Measurements from ENCODE around the gene GNAI3. TPM values are rescaled to one million over a fixed set of nuclear protein-coding genes. Genes with fewer than 3 reads are reported as not detected.

Gene GNAI3
- polyA plus RNA-seq, 1 experiment = 4.7 TPM

GRCh38 chr1:109589177-109589576, 40.8 kb downstream of the GNAI3 start:
- CTCF ChIA-PET = no interaction called here
- Histone ChIP-seq H3K36me3 (ENCODE audit: control insufficient read depth, insufficient read depth, low read length) (peaks cover 7% of the 10 kb centered on the region), H3K4me3 (ENCODE audit: low read depth, low read length) (no peak overlapping the region), H3K27me3 (ENCODE audit: control insufficient read depth, insufficient read depth, low read length) (no peaks in the 10 kb centered on the region)
- POLR2A ChIA-PET = no interaction called here
- no peak for DNase-seq (ENCODE audit: low read depth)
- no peak for TF ChIP-seq CTCF (IDR thresholded peaks at IDR 0.05; ENCODE audit: insufficient read depth, low read depth, low read length)

- Histone ChIP-seq H3K4me3 (ENCODE audit: low read depth, low read length) (no peak overlapping the region), H3K27me3 (ENCODE audit: control insufficient read depth, insufficient read depth, low read length) (no peaks in the 10 kb centered on the region), H3K36me3 (ENCODE audit: control insufficient read depth, insufficient read depth, low read length) (peaks cover 7% of the 10 kb centered on the region)
- ChIA-PET CTCF (no interaction called here), POLR2A (no interaction called here)
- no peak for TF ChIP-seq CTCF (IDR thresholded peaks at IDR 0.05; ENCODE audit: insufficient read depth, low read depth, low read length)
- DNase-seq (ENCODE audit: low read depth) = no peak
These were observed 41.3 kb downstream of the GNAI3 start for GRCh38 chr1:109589679-109590078.

- no peak for DNase-seq (ENCODE audit: low read depth)
- ChIA-PET CTCF (no interaction called here), POLR2A (no interaction called here)
- Histone ChIP-seq H3K4me3 (ENCODE audit: low read depth, low read length) (no peak overlapping the region), H3K36me3 (ENCODE audit: control insufficient read depth, insufficient read depth, low read length) (peaks cover 2% of the 10 kb centered on the region), H3K27me3 (ENCODE audit: control insufficient read depth, insufficient read depth, low read length) (no peaks in the 10 kb centered on the region)
- TF ChIP-seq CTCF (IDR thresholded peaks at IDR 0.05; ENCODE audit: insufficient read depth, low read depth, low read length) = no peak
These were observed 44.5 kb downstream of the GNAI3 start for GRCh38 chr1:109592916-109593315.

- CTCF ChIA-PET = interaction anchor here (0.6 to 2.3 kb wide), 4 partner anchors 18 to 611 kb away, joined by 3 to 7 read pairs (median 4); no protein-coding TSS in a partner anchor
- no peak for DNase-seq (ENCODE audit: low read depth)
- no peaks in the 10 kb centered on the region for H3K27me3 ChIP-seq (ENCODE audit: control insufficient read depth, insufficient read depth, low read length)
- TF ChIP-seq CTCF (IDR thresholded peaks at IDR 0.05; ENCODE audit: insufficient read depth, low read depth, low read length) = no peak
- POLR2A ChIA-PET = interaction anchor here (0.6 kb wide), 2 partner anchors 17 to 144 kb away, joined by 4 to 5 read pairs; no protein-coding TSS in a partner anchor
- H3K4me3 ChIP-seq (ENCODE audit: low read depth, low read length) = no peak overlapping the region
- peaks cover 1% of the 10 kb centered on the region for H3K36me3 ChIP-seq (ENCODE audit: control insufficient read depth, insufficient read depth, low read length)
These were observed 47.1 kb downstream of the GNAI3 start for GRCh38 chr1:109595531-109595930.

GRCh38 chr1:109598156-109598555, 49.7 kb downstream of the GNAI3 start:
- DNase-seq (ENCODE audit: low read depth) = no peak

More at GRCh38 chr1:109598156-109598555, 49.7 kb downstream of the GNAI3 start:
- Histone ChIP-seq H3K27me3 (ENCODE audit: control insufficient read depth, insufficient read depth, low read length) (no peaks in the 10 kb centered on the region), H3K4me3 (ENCODE audit: low read depth, low read length) (no peak overlapping the region), H3K36me3 (ENCODE audit: control insufficient read depth, insufficient read depth, low read length) (no peaks in the 10 kb centered on the region; the same call in 1 of the 2 replicates)
- TF ChIP-seq CTCF (IDR thresholded peaks at IDR 0.05; ENCODE audit: insufficient read depth, low read depth, low read length) = no peak
- CTCF ChIA-PET = interaction anchor here (1.4 to 5.5 kb wide), 2 partner anchors 15 to 42 kb away, joined by 3 to 27 read pairs; no protein-coding TSS in a partner anchor
- POLR2A ChIA-PET = no interaction called here
